Nephron progenitor cell (in vitro differentiated cells): ENCODE data around the gene TEAD1.
A peak's percentile ranks its signal among the peaks of the same experiment; 100 is the strongest.

Experiments
- DNase-seq: peaks from one replicate; pipeline ENCODE4 v3.0.0; 2021
- H3K27ac Mint-ChIP-seq: 2 replicates; pipeline ENCODE4 v1.8.0; 2021; ENCODE audit warnings: mild to moderate bottlenecking, moderate library complexity, mixed read lengths
- H3K27me3 Mint-ChIP-seq: 2 replicates; pipeline ENCODE4 v1.8.0; 2021; ENCODE audit warnings: mild to moderate bottlenecking, low read depth, mixed read lengths; ENCODE audit not compliant: poor library complexity
- H3K36me3 Mint-ChIP-seq: 2 replicates; pipeline ENCODE4 v1.8.0; 2021; ENCODE audit warnings: low read depth, mixed read lengths
- H3K4me1 Mint-ChIP-seq: 2 replicates; pipeline ENCODE4 v1.8.0; 2021; ENCODE audit warnings: mixed read lengths
- H3K4me3 Mint-ChIP-seq: 2 replicates; pipeline ENCODE4 v1.8.0; 2021; ENCODE audit warnings: mild to moderate bottlenecking, moderate library complexity, mixed read lengths
- H3K9me3 Mint-ChIP-seq: 2 replicates; pipeline ENCODE4 v1.8.0; 2021; ENCODE audit warnings: mild to moderate bottlenecking, moderate library complexity, mixed read lengths
- CTCF ChIP-seq: fragments of 200-600 bp; sonication (generic); IDR thresholded peaks from 2 replicates; pipeline ENCODE4 v1.5.0; 2021; ENCODE audit warnings: antibody characterized with exemption

Gene TEAD1

DNA sequence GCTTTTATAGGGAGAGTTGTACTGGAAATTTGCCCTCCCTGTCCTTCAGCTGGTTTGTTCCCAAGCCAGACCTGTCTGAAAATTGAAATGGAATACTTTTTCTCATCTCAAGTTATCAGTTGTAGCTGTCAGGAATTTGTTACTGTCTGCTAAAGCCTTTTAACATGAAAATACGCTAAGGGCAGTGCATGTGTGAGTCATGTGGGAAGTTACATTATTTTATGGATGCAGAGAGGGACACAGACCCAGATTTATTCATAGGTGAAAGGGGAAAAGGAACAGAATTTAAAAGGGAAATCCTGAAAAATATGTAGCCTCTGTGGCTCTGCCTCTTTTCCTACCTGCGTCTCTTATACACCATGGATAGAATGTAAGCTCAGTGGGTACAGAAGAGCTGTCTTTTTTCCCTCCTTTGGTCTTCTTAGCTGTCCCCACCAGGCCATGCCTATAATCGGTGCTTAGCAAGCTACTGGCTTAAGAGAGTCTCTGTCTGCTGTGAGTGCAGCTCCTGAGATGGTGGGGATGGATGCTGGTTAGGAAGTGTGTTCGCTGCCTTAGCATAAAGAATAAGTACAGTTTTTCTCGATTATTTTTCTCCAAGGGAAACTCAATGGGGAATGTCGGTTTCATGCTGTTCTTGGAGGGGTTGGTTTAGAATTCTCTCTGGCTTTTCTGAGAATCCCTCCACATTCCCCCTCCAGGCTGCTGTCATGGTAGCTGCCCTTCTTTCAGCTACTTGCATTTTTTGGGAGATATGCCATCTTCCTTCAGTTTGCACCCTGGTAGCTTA lies 166.8 kb downstream of the TEAD1 start:
- DNase-seq: no peak
- peaks cover 13% of the 10 kb centered on the region for H3K36me3 Mint-ChIP-seq
- peaks cover 6% of the 10 kb centered on the region for H3K27me3 Mint-ChIP-seq
- H3K4me1 Mint-ChIP-seq: peaks cover 68% of the 10 kb centered on the region
- peaks cover 11% of the 10 kb centered on the region for H3K9me3 Mint-ChIP-seq
- no peak for TF ChIP-seq CTCF
- H3K4me3 Mint-ChIP-seq: no peak overlapping the region
- H3K27ac Mint-ChIP-seq: peak overlapping the region; percentile 81

DNA sequence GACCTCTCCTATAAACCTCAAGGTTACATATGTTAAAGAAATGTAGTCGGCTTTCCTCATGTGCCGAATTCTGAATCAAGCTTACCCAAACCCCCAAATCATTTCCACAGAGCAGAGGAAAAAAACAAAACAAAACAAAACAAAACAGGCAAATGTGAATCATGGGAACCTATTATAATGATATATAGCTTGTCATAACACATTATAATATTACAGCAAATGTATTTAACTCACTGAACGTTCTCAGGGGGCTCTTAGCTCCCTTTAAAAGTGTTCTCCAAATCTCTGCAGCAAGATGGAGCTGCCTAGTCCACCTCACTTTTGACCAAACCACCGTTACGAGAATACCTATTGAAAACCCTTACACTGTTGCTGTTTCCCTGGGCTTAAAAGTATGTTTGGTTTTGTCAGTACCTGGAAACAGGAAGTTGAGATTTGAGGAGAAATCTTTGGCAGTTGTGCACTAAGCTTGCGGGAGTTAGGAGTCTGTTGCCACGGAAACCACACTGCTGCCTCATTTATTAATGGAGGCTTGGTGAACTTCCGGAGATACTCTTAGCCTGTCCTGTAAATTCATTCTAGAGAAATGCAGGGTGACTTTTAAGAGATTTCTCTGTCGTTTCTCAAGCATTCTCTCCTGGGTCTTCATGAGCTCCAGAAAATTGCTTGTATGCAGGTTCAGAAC lies 167.9 kb downstream of the TEAD1 start:
- peak overlapping the region; percentile 16 for H3K27ac Mint-ChIP-seq
- peaks cover 78% of the 10 kb centered on the region for H3K4me1 Mint-ChIP-seq
- peaks cover 6% of the 10 kb centered on the region for H3K27me3 Mint-ChIP-seq
- peaks cover 5% of the 10 kb centered on the region for H3K9me3 Mint-ChIP-seq
- peak; percentile 43 for DNase-seq
- peaks cover 5% of the 10 kb centered on the region for H3K36me3 Mint-ChIP-seq
- no peak for TF ChIP-seq CTCF
- no peak overlapping the region for H3K4me3 Mint-ChIP-seq

GRCh38 chr11:12842933-12843636 lies 168.9 kb downstream of the TEAD1 start:
- no peak for TF ChIP-seq CTCF
- peaks cover 5% of the 10 kb centered on the region for H3K9me3 Mint-ChIP-seq
- peak overlapping the region; percentile 84 for H3K27ac Mint-ChIP-seq
- peak; percentile 39 for DNase-seq
- no peaks in the 10 kb centered on the region for H3K27me3 Mint-ChIP-seq
- H3K36me3 Mint-ChIP-seq: peaks cover 5% of the 10 kb centered on the region
- H3K4me3 Mint-ChIP-seq: peak overlapping the region; percentile 68
- H3K4me1 Mint-ChIP-seq: peaks cover 81% of the 10 kb centered on the region

DNA sequence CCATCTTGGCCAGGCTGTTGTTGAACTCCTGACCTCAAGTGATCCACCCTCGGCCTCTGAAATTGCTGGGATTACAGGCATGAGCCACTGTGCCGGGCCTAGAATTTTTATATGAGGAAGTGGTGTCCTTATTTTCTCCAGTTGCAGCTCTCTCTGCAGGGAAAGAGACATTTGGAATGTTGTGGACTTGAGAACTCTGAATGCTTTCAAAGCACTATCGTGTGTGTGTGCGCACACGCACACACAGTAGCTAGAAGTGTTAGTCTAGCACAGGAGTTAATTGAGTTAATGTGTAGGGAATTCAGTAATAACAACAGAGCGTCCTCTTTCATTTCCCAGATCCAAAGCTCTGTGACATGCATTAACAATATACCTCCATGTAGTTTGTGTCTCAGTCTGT lies 170.9 kb downstream of the TEAD1 start:
- no peak overlapping the region for H3K4me3 Mint-ChIP-seq
- H3K9me3 Mint-ChIP-seq: no peaks in the 10 kb centered on the region
- peak overlapping the region; percentile 91 for H3K27ac Mint-ChIP-seq
- no peak for TF ChIP-seq CTCF
- H3K36me3 Mint-ChIP-seq: no peaks in the 10 kb centered on the region
- H3K4me1 Mint-ChIP-seq: peaks cover 72% of the 10 kb centered on the region
- no peaks in the 10 kb centered on the region for H3K27me3 Mint-ChIP-seq
- no peak for DNase-seq

DNA sequence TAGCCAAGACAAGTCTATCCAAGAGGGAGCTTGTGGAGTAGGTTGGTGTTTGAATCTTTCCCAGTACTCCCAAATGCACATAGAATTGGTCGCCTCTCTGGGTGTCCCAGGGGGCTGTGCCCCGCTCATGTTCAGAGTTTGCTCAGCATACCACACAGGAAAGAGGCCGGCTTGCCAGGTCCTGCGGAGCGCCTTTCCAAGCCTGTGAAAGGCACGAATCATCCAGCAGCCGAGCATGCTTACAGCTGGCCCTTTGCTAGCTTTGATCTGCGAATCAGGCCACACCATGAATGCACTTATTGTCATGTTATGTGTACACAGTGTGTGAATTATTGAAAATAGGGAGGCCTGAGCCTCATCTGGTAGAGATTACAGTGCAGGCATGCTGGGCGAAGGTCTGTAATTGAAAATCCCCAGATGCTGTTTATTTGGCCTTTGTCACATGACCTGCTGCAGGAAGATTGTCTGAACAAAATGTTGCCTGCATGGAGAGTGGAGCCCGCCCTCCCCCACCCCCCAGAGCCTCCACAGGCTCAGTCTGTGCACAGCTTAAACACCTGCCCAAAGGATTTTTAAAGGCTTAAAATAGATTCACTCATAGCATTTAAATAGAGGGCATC lies 171.6 kb downstream of the TEAD1 start:
- Mint-ChIP-seq H3K4me3 (peak overlapping the region; percentile 28), H3K27ac (peak overlapping the region; percentile 91), H3K9me3 (no peaks in the 10 kb centered on the region), H3K27me3 (no peaks in the 10 kb centered on the region), H3K4me1 (peaks cover 65% of the 10 kb centered on the region), H3K36me3 (peaks cover 2% of the 10 kb centered on the region)
- DNase-seq: peak; percentile 35
- no peak for TF ChIP-seq CTCF
